Mesendoderm (in vitro differentiated cells): Measurements from ENCODE around the gene MEF2C. TPM values are rescaled to one million over a fixed set of nuclear protein-coding genes. Genes with fewer than 3 reads are reported as not detected.

Source experiments
- small RNA-seq: library from polyadenylated mRNA; stranded (forward); fragments of <200 nt; extraction: miRNeasy Mini kit (QIAGEN cat#:217004); gene quantifications from one replicate; pipeline ENCODE3, GENCODE V24; 2013; ENCODE audit not compliant: insufficient read depth

The MEF2C gene

Small RNA genes lying within 50 kb of the gene (small RNA-seq; reads per million reads assigned to genes)
- gene AC008525.2, result not detected
